SK-MEL-5 (cell line): Measurements from ENCODE around the gene SUSD3. TPM values are rescaled to one million over a fixed set of nuclear protein-coding genes. Genes with fewer than 3 reads are reported as not detected.

Experiments
- DNase-seq: peaks from one replicate; pipeline ENCODE4 v3.0.0-alpha.2; 2016; ENCODE audit warnings: low read depth, low spot score
- in situ Hi-C: cut with HindIII; loops from 2 replicates; pipeline ENCODE4 v1.10.0; 2016; ENCODE audit warnings: low sequenced_read_pairs, high pct_unique_total_duplicates, low pct_unique_long_range_greater_than_20kb
- total RNA-seq: library from RNA; depleted of rRNA; stranded (reverse); fragments of >200 nt; shearing (Covaris generic); gene quantifications from 2 replicates; pipeline ENCODE4 v1.2.3, GENCODE V29; 2014

SUSD3 gene
- total RNA-seq, 1 experiment from 2014 or later = 0.90 TPM

GRCh38 chr9:93061791-93062763 is 3.6 kb downstream of the SUSD3 start:
- DNase-seq = no peak

GRCh38 chr9:93064392-93065134 is 6.1 kb downstream of the SUSD3 start:
- in situ Hi-C loops = no loop called here
- no peak for DNase-seq

More at GRCh38 chr9:93061791-93062763, 3.6 kb downstream of the SUSD3 start:
- in situ Hi-C loops = no loop called here

DNA sequence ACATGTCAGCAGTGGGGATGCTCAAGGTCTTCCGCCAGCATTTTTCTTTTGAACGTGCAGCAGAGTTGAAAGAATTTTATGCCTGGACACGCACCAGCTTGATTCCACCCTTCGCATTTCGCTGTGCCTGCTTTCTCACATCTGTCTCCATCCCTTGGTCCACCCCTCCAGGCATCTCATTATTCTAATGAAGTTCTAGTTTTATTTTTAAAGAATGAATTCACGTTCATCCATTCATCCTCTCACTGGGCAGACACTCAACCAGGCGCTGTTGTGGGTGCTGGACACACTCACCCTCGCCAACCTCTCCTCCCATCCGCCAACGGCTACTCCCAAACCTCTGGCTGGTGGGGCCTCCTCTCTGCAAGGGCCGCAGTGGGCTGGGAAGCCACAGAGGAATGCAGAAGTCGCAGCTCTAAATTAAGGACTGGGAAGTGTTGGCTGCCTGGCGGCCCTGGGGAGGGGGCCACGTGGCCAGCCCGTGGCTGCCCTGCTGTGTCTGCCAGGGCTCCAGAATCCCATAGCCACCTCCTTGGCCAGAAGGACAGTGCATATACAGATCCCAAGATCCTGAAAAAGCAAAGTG is 6.7 kb downstream of the SUSD3 start:
- in situ Hi-C loops = no loop called here
- DNase-seq = no peak

GRCh38 chr9:93066978-93067603 is 8.6 kb downstream of the SUSD3 start:
- in situ Hi-C loops = no loop called here
- DNase-seq = no peak

DNA sequence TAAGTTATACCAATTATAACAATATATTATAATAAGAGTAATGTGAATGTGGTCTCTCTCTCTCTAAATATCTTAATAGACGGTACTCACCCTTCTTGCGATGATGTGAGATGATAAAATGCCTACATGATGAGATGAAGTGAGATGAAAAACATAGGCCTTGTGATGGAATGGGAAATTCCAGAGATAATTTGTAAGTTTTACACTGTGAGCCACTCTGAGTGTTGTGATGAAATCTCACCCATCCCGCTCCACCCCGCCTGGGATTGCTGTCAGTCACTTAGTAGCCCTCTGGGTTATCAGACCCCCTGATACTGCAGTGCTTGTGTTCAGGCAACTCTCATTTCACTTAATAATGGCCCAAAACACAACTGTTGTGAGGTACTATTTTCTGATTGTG is 10.5 kb downstream of the SUSD3 start:
- in situ Hi-C loops = no loop called here
- DNase-seq = no peak

DNA sequence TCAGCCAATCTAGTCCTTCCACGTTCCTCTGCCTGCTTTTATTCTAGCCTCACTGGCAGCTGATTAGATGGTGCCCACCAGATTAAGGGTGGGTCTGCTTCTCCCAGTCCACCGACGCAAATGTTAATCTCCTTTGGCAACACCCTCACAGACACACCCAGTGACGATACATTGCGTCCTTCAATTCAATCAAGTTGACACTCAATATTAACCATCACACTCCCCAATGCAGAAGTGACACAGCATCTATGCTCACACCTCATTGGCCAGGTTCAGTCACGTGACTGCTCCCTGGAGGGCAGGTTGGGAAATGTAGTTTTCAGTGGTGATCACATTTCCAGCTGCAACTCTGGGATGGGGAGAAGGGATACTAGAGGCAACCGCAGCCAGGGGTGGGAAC is 13.0 kb downstream of the SUSD3 start:
- in situ Hi-C loops = no loop called here
- peak; percentile 64 for DNase-seq

DNA sequence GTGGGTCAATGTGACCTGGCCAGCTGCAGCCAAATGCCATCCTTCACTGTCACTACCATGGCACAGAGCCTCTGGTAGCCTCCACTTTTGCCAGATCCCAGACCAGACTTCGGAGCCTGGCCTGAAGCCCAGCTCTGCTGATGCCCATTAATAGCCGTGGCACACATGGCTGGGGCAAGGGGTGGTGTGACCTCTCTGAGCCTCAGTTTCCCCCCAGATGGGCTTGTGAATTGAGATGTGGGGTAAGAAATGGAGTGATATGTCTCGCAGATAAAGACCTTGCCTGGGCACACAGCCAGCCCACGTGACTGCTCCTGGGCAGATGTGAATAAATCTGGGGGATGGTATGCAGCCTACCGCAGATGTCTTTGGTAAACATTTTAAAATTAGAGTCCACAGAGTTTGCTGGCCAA is 13.9 kb downstream of the SUSD3 start:
- in situ Hi-C loops = no loop called here
- no peak for DNase-seq

- no peak for DNase-seq
- in situ Hi-C loops = no loop called here
These were observed 17.7 kb downstream of the SUSD3 start for GRCh38 chr9:93076101-93076791.

GRCh38 chr9:93076792-93077128 is 18.3 kb downstream of the SUSD3 start:
- no peak for DNase-seq
- in situ Hi-C loops = no loop called here

GRCh38 chr9:93077367-93077766 is 18.9 kb downstream of the SUSD3 start:
- in situ Hi-C loops = no loop called here
- no peak for DNase-seq

DNA sequence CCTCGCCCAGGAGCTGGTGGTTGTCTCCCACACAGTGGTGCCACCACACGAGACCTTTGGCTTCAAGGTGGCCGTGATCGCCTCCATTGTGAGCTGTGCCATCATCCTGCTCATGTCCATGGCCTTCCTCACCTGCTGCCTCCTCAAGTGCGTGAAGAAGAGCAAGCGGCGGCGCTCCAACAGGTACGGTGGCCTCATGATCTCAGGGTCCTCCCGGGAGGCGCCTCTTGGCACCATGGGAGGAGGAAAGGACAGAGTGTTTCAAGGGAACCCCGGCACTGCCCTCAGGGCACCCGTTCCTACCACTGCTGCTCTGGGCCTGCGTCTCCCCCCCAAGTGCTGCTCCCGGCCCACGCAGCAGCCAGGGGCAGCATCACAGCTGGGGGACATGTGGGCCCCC is 19.3 kb downstream of the SUSD3 start:
- DNase-seq = no peak
- in situ Hi-C loops = no loop called here

- in situ Hi-C loops = no loop called here
- no peak for DNase-seq
These were observed 20.9 kb downstream of the SUSD3 start for GRCh38 chr9:93079371-93079770.

- DNase-seq = peak; percentile 27
- in situ Hi-C loops = no loop called here
These were observed 21.9 kb downstream of the SUSD3 start for GRCh38 chr9:93080406-93080805.

- in situ Hi-C loops = no loop called here
- DNase-seq = no peak
These were observed 22.6 kb downstream of the SUSD3 start for GRCh38 chr9:93081081-93081529.

DNA sequence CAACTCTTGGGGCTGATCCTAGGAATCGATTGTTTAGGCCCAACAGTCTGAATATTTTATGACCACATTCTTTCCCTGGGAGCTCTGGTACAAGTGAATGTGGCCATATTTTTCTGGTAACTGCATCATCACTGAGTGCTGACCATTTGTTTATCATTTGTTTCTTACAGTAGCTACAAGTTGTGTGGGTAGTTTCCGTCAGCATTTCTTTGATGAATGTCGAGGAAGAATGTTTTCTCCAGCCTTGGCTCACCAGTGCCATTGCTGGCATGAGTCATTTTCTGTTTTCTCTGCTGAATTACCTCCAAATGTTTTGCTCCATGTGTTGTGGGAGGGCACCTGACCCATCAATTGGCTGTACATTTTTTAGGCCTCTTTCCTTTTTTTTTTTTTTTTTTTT is 23.4 kb downstream of the SUSD3 start:
- no peak for DNase-seq
- in situ Hi-C loops = no loop called here

DNA sequence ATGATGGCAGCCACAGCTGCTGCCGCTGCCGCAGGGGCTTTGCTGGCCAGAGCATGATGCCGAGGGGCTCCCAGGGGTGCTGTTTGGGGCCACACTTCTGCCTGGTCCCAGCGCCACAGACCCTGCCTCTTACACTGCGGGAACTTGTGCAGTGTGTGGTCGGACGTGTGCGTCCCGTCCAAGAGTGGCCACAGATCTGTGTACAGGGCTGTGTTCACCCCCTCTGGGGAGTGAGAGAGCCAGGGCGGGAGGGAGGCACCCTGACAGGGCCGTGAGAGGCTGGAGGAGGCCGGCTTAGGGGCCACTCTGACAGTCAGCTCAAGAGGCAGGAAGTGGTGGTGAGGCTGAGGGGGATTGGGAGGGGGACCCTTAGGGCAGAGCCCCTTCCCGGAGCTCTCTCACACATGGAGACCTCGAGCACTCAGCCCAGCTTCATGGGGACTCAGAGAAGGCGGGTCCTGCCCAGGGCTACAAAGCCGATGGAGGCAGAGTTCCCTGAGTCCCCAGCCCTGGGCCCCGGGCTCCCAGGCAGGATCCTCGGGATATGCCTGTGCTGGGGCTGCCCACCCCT is 24.4 kb downstream of the SUSD3 start:
- DNase-seq = no peak
- in situ Hi-C loops = no loop called here
